ENCODE results near the gene SRI. TPM values are rescaled to one million over a fixed set of nuclear protein-coding genes. Genes with fewer than 3 reads are reported as not detected.

Gene SRI
- total and polyA plus RNA-seq, 7 donors = 38.1 to 2,603 (median 80.9) TPM

- DNase-seq = no peak
- H3K9me3 ChIP-seq = no peaks in the 10 kb centered on the region
- no peak for TF ChIP-seq POLR2AphosphoS5 (IDR thresholded peaks at IDR 0.05)
- TF ChIP-seq CTCF (IDR thresholded peaks at IDR 0.05) = no peak
- no peak for TF ChIP-seq POLR2A (IDR thresholded peaks at IDR 0.05)
- TF ChIP-seq EP300 (IDR thresholded peaks at IDR 0.05) = no peak
- no peak overlapping the region for H3K27ac ChIP-seq
- peak overlapping the region in 2 of 4 donors; percentile 96 to 98 for H3K4me3 ChIP-seq
- H3K27me3 ChIP-seq = no peaks in the 10 kb centered on the region
- H3K4me1 ChIP-seq = peaks cover 0 to 22% (median 16%) of the 10 kb centered on the region in 4 donors
- H3K36me3 ChIP-seq = peaks cover 0 to 42% (median 8%) of the 10 kb centered on the region in 4 donors
- WGBS, 2 donors = 1 to 14% methylated on average over 1 of the region's 1 CpG
- intact Hi-C loops (cut with DNase I) = no loop called here
Measured at GRCh38 chr7:88217675-88218428, 2.0 kb downstream of the SRI start.

DNA sequence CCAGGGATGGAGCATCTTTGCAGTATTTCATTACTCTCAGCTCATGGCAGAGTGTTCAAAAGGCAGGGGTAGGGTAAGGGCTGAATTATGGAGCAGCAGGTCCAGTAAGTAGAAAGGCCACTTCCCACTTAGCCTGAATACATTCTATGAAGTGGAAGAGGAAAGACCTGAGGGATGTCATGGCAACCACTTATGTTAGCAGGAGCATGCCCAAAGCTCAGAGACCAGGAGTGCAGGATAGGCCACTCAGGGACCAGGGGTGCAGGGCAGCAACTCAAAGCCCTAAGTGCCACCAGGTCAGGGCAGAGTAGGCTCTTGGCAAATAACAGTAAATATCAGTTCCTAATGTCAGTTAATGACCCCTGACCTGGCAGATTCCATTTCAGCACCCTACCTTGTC, 3.6 kb downstream of the SRI start:
- TF ChIP-seq POLR2AphosphoS5 (IDR thresholded peaks at IDR 0.05) (no peak), POLR2A (IDR thresholded peaks at IDR 0.05) (no peak), CTCF (IDR thresholded peaks at IDR 0.05) (no peak), EP300 (IDR thresholded peaks at IDR 0.05) (no peak)
- DNase-seq = no peak
- Histone ChIP-seq H3K36me3 (peaks cover 0 to 48% (median 10%) of the 10 kb centered on the region in 4 donors), H3K9me3 (no peaks in the 10 kb centered on the region), H3K27me3 (no peaks in the 10 kb centered on the region), H3K4me1 (peaks cover 0 to 22% (median 16%) of the 10 kb centered on the region in 4 donors), H3K4me3 (no peak overlapping the region), H3K27ac (no peak overlapping the region)
- intact Hi-C loops (cut with DNase I) = no loop called here

- Histone ChIP-seq H3K27ac (no peak overlapping the region), H3K27me3 (no peaks in the 10 kb centered on the region), H3K36me3 (peaks cover 0 to 57% (median 10%) of the 10 kb centered on the region in 4 donors), H3K9me3 (no peaks in the 10 kb centered on the region), H3K4me3 (no peak overlapping the region), H3K4me1 (peaks cover 0 to 17% (median 13%) of the 10 kb centered on the region in 4 donors)
- 65 to 77% methylated on average over 2 of the region's 2 CpGs for WGBS, 2 donors
- no peak for TF ChIP-seq POLR2A (IDR thresholded peaks at IDR 0.05)
- TF ChIP-seq CTCF (IDR thresholded peaks at IDR 0.05) = no peak
- no peak for TF ChIP-seq EP300 (IDR thresholded peaks at IDR 0.05)
- TF ChIP-seq POLR2AphosphoS5 (IDR thresholded peaks at IDR 0.05) = no peak
- intact Hi-C loops (cut with DNase I) = no loop called here
- no peak for DNase-seq
Measured at GRCh38 chr7:88215295-88215694, 4.5 kb downstream of the SRI start.

DNA sequence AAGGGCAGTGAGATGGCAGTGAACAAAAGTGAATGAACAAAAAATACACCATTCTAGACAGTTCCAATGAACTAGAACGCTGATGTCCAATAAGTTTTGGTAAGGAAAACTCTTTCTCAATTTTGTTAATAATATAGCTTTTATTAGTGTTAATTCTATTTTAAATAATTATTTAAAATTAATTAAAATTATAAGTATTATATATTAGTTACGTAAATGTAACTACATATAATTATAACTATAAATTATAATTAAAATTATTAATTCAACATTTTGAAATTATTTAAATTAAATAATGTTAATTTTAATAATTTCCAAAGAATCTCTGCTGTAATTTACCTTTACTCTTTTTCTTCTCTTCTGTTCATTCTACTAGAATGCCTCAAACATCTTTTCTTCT, 5.4 kb downstream of the SRI start:
- peaks cover 0 to 17% (median 13%) of the 10 kb centered on the region in 4 donors for H3K4me1 ChIP-seq
- 93 to 99% methylated on average over 2 of the region's 2 CpGs for WGBS, 2 donors
- DNase-seq = no peak
- no peaks in the 10 kb centered on the region for H3K27me3 ChIP-seq
- no peak overlapping the region for H3K4me3 ChIP-seq
- H3K36me3 ChIP-seq = peaks cover 3 to 66% (median 14%) of the 10 kb centered on the region in 4 donors
- no peaks in the 10 kb centered on the region for H3K9me3 ChIP-seq
- TF ChIP-seq POLR2A (IDR thresholded peaks at IDR 0.05) (no peak), EP300 (IDR thresholded peaks at IDR 0.05) (no peak), CTCF (IDR thresholded peaks at IDR 0.05) (no peak), POLR2AphosphoS5 (IDR thresholded peaks at IDR 0.05) (no peak)
- intact Hi-C loops (cut with DNase I) = no loop called here
- H3K27ac ChIP-seq = no peak overlapping the region

All from sigmoid colon (tissue), 7 donors.